T-cell (primary cell): ENCODE data around the gene SMAD3. TPM values are rescaled to one million over a fixed set of nuclear protein-coding genes. Genes with fewer than 3 reads are reported as not detected.

ENCODE experiments used
- ATAC-seq, 4 experiments: fragments of 200-7000 bp in 3 of 4; fragments of 150-1000 bp in 1 of 4; cut with Tn5 transposase; replicated peaks in 1 of 4; 1 replicate in 3 of 4; 2 replicates in 1 of 4; pipeline ENCODE4 v1.10.0; 2021; ENCODE audit warnings: moderate library complexity in 3 of 4, mild to moderate bottlenecking in 2 of 4, moderate number of reproducible peaks in 1 of 4
- CTCF ChIA-PET, 2 donors: fragments of 300-600 bp; sonication (Branson Sonifier 250); formaldehyde crosslinking; loops; one replicate each; lab custom pipeline; 2022; ENCODE audit warnings: antibody characterized with exemption in 2 of 2; lab: Charles Lee
- POLR2A ChIA-PET, 2 donors: fragments of 300-600 bp; sonication (Branson Sonifier 250); formaldehyde crosslinking; loops; one replicate each; lab custom pipeline; 2022; ENCODE audit warnings: antibody characterized with exemption in 2 of 2; lab: Charles Lee
- DNase-seq, 35 experiments: peaks; one replicate each; pipeline versions ENCODE4 v3.0.0 to v3.0.0-alpha.2; 2013 to 2023
- H3K27ac ChIP-seq: one replicate; pipeline ENCODE4 v1.5.1; 2013; ENCODE audit warnings: low read length
- H3K27me3 ChIP-seq, 2 experiments: replicated peaks in 1 of 2; 1 replicate in 1 of 2; 2 replicates in 1 of 2; pipeline versions ENCODE4 v1.6.1 to v1.7.0; 2013; ENCODE audit warnings: low read length in 1 of 2, mixed read lengths in 1 of 2; ENCODE audit not compliant: control insufficient read depth in 2 of 2, insufficient read depth in 2 of 2; ENCODE audit errors: extremely low read depth in 1 of 2
- H3K36me3 ChIP-seq, 2 donors: 1 replicate in 1 of 2; 2 replicates in 1 of 2; pipeline versions ENCODE4 v1.6.1 to v1.7.0; 2013; ENCODE audit warnings: low read length in 1 of 2; ENCODE audit not compliant: control insufficient read depth in 2 of 2, insufficient read depth in 1 of 2; ENCODE audit errors: extremely low read depth in 1 of 2
- H3K4me1 ChIP-seq, 2 experiments: 1 replicate in 1 of 2; 2 replicates in 1 of 2; pipeline versions ENCODE4 v1.6.1 to v1.7.0; 2013; ENCODE audit warnings: low read length in 2 of 2, mixed read lengths in 1 of 2; ENCODE audit not compliant: insufficient read depth in 2 of 2, control insufficient read depth in 1 of 2; ENCODE audit errors: extremely low read depth in 1 of 2
- H3K4me3 ChIP-seq, 2 donors: 1 replicate in 1 of 2; 2 replicates in 1 of 2; pipeline versions ENCODE4 v1.5.1 to v1.7.0; 2013; ENCODE audit warnings: mild to moderate bottlenecking in 2 of 2, low read length in 1 of 2, moderate library complexity in 1 of 2; ENCODE audit not compliant: control insufficient read depth in 1 of 2; ENCODE audit errors: extremely low read depth in 1 of 2
- H3K9me3 ChIP-seq: 2 replicates; pipeline ENCODE4 v1.7.0; 2013
- H3K27ac Mint-ChIP-seq, 2 donors: one replicate each; pipeline ENCODE4 v1.8.0; 2020 to 2021; ENCODE audit warnings: mild to moderate bottlenecking in 2 of 2, mixed read lengths in 2 of 2
- H3K27me3 Mint-ChIP-seq, 2 donors: one replicate each; pipeline ENCODE4 v1.8.0; 2021 to 2022; ENCODE audit warnings: mixed read lengths in 2 of 2
- H3K36me3 Mint-ChIP-seq: one replicate; pipeline ENCODE4 v1.8.0; 2021; ENCODE audit warnings: mixed read lengths
- H3K4me1 Mint-ChIP-seq, 3 donors: one replicate each; pipeline ENCODE4 v1.8.0; 2020 to 2022; ENCODE audit warnings: mixed read lengths in 3 of 3, mild to moderate bottlenecking in 1 of 3
- H3K4me3 Mint-ChIP-seq, 3 donors: one replicate each; pipeline ENCODE4 v1.8.0; 2020 to 2022; ENCODE audit warnings: mild to moderate bottlenecking in 3 of 3, mixed read lengths in 3 of 3, moderate library complexity in 3 of 3
- H3K9me3 Mint-ChIP-seq, 3 donors: one replicate each; pipeline ENCODE4 v1.8.0; 2020 to 2022; ENCODE audit warnings: mixed read lengths in 3 of 3
- WGBS: methylation state at CpG from one replicate; pipeline ENCODE4 v1.1.5; 2013; ENCODE audit warnings: missing lambda C conversion rate; ENCODE audit not compliant: insufficient coverage; 5-methylcytosine and 5-hydroxymethylcytosine counted together
- total RNA-seq, 35 experiments: library from RNA in 6 of 35; stranded (reverse) in 6 of 35; fragments of 120-200 nt in 1 of 35; gene quantifications; one replicate each; pipeline versions ENCODE4 v1.2.1 to v1.2.4 and lab custom pipeline; 2013 to 2026

SMAD3 gene
- total RNA-seq, 5 donors from 2014 or later (not counting 1 experiment from before 2014, with no cell fraction given) = 55.4 to 159 (median 110) TPM

DNA sequence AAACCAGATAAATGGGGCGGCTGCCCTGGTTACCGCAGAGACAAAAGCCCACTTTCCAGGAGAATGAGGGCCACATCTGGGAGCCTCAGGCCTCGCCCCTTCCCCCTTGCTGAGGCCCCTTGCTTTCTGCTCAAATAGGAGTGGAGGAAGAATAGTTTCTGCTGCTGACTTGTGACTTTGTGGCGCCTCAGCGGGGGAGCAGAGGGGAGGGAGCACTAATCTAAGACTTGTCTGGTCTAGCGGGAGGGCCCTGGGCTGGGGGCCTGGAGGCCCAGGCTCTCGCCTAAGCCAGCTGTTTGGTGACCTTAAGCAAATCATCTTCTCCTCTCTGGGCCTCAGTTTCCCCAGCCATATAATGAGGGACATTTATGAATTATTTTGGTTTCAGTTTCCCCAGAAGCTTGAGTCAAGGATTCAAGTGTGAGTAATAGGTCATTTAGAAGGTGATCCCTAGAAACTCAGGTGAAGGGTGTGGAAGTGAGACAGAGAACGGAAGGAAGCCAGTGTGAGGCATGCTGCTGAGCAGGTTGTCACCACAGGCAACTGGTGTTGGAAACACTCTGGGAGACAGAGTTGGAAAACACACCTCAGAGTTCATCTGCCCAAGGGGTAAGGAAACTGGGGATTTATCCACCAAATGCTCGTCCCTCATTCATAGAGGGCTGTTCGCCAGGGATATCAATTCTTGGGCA is 25.9 kb upstream of the SMAD3 start:
- no peaks in the 10 kb centered on the region for H3K9me3 Mint-ChIP-seq
- DNase-seq (no peak), ATAC-seq (peak in 1 of 4 experiments; percentile 33)
- CTCF ChIA-PET = no interaction called here
- H3K36me3 Mint-ChIP-seq = no peaks in the 10 kb centered on the region
- H3K4me3 Mint-ChIP-seq = peak overlapping the region in 2 of 3 donors; percentile 34 to 59
- H3K27me3 Mint-ChIP-seq = no peaks in the 10 kb centered on the region
- H3K4me1 Mint-ChIP-seq = peaks cover 49 to 60% (median 49%) of the 10 kb centered on the region in 3 donors
- peak overlapping the region in 1 of 2 donors; percentile 11 for H3K4me3 ChIP-seq
- H3K27ac Mint-ChIP-seq = peak overlapping the region; percentile 73 to 80
- H3K4me1 ChIP-seq = peaks cover 28 to 40% of the 10 kb centered on the region in 2 experiments
- no peaks in the 10 kb centered on the region for H3K27me3 ChIP-seq
- POLR2A ChIA-PET = no interaction called here
- peak overlapping the region; percentile 6 for H3K27ac ChIP-seq
- no peaks in the 10 kb centered on the region for H3K36me3 ChIP-seq
- 83% methylated on average over 5 of the region's 10 CpGs for whole genome bisulfite sequencing
- H3K9me3 ChIP-seq = no peaks in the 10 kb centered on the region

DNA sequence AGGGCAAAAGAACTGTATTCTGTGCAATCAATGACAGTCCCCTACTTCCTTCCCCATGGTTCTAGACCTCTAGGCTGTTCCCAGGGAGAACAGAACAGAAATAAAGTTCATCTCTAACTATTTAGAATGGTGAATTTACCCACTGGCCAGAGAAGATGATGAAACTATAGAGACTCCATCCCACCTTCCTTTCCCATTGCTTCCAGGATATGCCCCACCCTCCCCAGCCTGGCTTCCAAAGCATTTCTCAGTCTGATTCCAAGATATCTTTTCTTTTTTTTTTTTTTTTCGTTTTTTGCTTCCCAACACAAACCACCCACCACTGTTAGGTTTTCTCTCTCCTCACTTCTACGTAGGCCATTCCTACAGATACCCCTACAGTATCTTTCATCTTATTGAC is 25.1 kb upstream of the SMAD3 start:
- Histone ChIP-seq H3K9me3 (no peaks in the 10 kb centered on the region), H3K36me3 (no peaks in the 10 kb centered on the region), H3K4me3 (no peak overlapping the region), H3K4me1 (peaks cover 28 to 40% of the 10 kb centered on the region in 2 experiments), H3K27me3 (no peaks in the 10 kb centered on the region), H3K27ac (no peak overlapping the region)
- H3K4me3 Mint-ChIP-seq = no peak overlapping the region
- H3K36me3 Mint-ChIP-seq = no peaks in the 10 kb centered on the region
- H3K27ac Mint-ChIP-seq = peak overlapping the region; percentile 7 to 80
- DNase-seq (no peak), ATAC-seq (no peak)
- ChIA-PET POLR2A (no interaction called here), CTCF (no interaction called here)
- 80% methylated on average over 1 of the region's 2 CpGs for WGBS
- no peaks in the 10 kb centered on the region for H3K9me3 Mint-ChIP-seq
- no peaks in the 10 kb centered on the region for H3K27me3 Mint-ChIP-seq
- peaks cover 49 to 54% (median 49%) of the 10 kb centered on the region in 3 donors for H3K4me1 Mint-ChIP-seq

DNA sequence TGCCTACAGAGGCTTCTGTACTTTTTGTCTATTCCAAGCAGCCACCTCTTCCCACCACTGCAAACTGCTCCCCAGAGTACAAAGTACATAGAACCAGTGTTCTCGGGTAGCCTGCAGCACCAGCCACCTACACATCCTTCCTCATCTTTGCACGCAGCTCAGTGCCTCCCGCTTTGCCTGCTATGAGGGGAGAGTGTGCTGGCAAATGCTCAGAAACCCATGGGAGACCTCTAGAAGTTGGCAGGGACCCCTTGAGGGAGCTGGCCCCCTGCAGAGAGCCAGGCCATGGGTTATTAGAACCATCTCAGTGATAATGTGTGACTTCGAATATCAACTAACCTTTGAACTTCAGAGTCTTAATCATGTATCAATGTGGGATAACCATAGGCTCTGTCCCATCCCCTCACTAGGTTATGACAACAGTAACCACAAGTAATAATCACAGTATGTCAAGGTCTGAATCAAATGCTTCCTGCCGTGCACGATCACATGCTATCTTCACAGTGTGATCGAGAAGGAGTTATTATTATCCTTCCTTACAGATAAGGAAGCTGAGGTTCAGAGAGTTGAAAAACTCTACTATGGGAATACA is 22.8 kb upstream of the SMAD3 start:
- Histone ChIP-seq H3K4me1 (peaks cover 16 to 36% of the 10 kb centered on the region in 2 experiments), H3K27ac (no peak overlapping the region), H3K36me3 (no peaks in the 10 kb centered on the region), H3K27me3 (no peaks in the 10 kb centered on the region), H3K4me3 (no peak overlapping the region), H3K9me3 (no peaks in the 10 kb centered on the region)
- no peaks in the 10 kb centered on the region for H3K9me3 Mint-ChIP-seq
- DNase-seq (no peak), ATAC-seq (peak; percentile 27 to 58 (median 52))
- ChIA-PET POLR2A (interaction anchor here in 1 of 2 donors (0.6 kb wide), 2 partner anchors 11 kb away, joined by 3 read pairs; no protein-coding TSS in a partner anchor), CTCF (interaction anchor here in 1 of 2 donors (0.5 kb wide), 1 partner anchor 151 kb away, joined by 4 read pairs; no protein-coding TSS in a partner anchor)
- H3K36me3 Mint-ChIP-seq = no peaks in the 10 kb centered on the region
- WGBS = no CpG with 5 or more reads among the region's 7 CpGs
- H3K4me3 Mint-ChIP-seq = no peak overlapping the region
- H3K27me3 Mint-ChIP-seq = no peaks in the 10 kb centered on the region
- peak overlapping the region; percentile 44 to 57 for H3K27ac Mint-ChIP-seq
- H3K4me1 Mint-ChIP-seq = peaks cover 39 to 40% (median 40%) of the 10 kb centered on the region in 3 donors

DNA sequence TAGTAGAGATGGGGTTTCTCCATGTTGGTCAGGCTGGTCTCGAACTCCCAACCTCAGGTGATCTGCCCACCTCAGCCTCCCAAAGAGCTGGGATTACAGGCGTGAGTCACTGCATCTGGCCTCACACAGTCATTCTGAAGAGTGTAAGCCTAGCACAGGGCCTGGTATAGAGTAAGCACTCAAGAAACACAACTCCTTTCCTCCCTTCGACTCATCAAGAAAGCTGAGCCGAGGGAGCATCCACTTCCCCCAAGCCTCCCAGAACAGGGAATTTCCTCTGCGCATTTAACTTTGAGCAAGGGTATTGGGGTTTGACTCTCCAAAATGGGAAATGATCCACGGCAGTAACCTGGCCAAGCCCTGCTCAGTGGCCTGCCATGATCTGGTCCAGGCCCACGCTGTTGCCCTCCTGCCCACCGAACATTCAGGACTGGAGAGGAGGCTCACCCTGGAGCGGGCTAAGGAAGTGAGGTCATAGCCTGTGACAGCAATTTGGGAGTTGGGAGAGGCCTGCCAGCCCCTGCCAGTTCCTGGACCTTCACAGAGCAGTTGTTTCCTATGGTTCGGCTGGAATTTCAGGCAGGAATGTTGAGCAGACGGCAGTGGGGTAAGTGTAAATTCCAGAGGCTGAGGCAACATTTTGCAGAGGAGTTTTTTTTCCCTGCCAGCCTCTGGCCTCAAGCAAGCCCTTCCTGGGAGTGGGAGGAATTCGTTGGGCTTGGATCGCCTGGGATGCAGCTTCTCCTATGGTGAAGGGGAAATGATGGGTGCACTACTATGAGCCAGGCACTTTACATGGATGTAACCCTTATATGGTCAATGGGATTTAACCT is 21.2 kb upstream of the SMAD3 start:
- H3K9me3 ChIP-seq = no peaks in the 10 kb centered on the region
- ChIA-PET POLR2A (interaction anchor here in 1 of 2 donors (0.7 kb wide), 1 partner anchor 102 kb away, joined by 3 read pairs; no protein-coding TSS in a partner anchor), CTCF (interaction anchor here in 1 of 2 donors (0.7 kb wide), 1 partner anchor 773 kb away, joined by 3 read pairs; no protein-coding TSS in a partner anchor)
- H3K4me1 Mint-ChIP-seq = peaks cover 24 to 31% (median 25%) of the 10 kb centered on the region in 3 donors
- no peak overlapping the region for H3K4me3 ChIP-seq
- DNase-seq = no peak
- H3K27ac Mint-ChIP-seq = no peak overlapping the region
- H3K36me3 Mint-ChIP-seq = no peaks in the 10 kb centered on the region
- ATAC-seq = no peak
- peaks cover 14 to 21% of the 10 kb centered on the region in 2 experiments for H3K4me1 ChIP-seq
- no peak overlapping the region for H3K4me3 Mint-ChIP-seq
- no peaks in the 10 kb centered on the region for H3K9me3 Mint-ChIP-seq
- H3K27ac ChIP-seq = no peak overlapping the region
- no peaks in the 10 kb centered on the region for H3K27me3 Mint-ChIP-seq
- peaks cover 0 to 3% of the 10 kb centered on the region in 2 experiments for H3K27me3 ChIP-seq
- 94% methylated on average over 9 of the region's 13 CpGs for WGBS
- H3K36me3 ChIP-seq = no peaks in the 10 kb centered on the region

DNA sequence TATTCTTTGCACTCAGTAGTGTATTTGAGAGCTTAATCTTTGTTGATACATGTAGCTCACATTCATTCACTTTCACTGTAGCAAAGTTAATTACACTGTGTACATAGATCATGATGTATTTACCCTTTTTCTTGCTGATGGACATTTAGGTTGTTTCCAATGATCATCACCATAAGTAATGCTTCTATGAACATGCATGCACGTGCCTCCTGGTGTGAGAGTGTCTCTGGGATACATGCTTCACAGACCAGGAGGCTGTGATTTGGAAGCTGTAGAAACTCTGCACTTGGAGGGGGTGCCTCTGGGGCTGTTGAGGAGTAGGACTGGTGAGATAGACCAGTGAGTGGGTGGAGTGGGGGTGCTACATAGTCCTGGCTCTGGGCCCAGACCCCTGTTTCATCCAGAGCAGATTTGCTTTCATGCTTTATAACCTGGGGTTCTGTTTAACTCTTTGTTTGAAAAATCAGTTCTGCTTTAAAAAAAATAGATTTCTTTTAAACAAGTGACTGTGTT is 18.2 kb upstream of the SMAD3 start:
- ATAC-seq (no peak), DNase-seq (no peak)
- Histone ChIP-seq H3K36me3 (no peaks in the 10 kb centered on the region), H3K27ac (no peak overlapping the region), H3K9me3 (no peaks in the 10 kb centered on the region), H3K4me3 (no peak overlapping the region), H3K4me1 (peaks cover 11 to 18% of the 10 kb centered on the region in 2 experiments), H3K27me3 (peaks cover 0 to 6% of the 10 kb centered on the region in 2 experiments)
- CTCF ChIA-PET = no interaction called here
- Mint-ChIP-seq H3K27me3 (no peaks in the 10 kb centered on the region), H3K36me3 (no peaks in the 10 kb centered on the region), H3K27ac (no peak overlapping the region), H3K9me3 (no peaks in the 10 kb centered on the region), H3K4me3 (no peak overlapping the region), H3K4me1 (peaks cover 21 to 33% (median 25%) of the 10 kb centered on the region in 3 donors)
- POLR2A ChIA-PET = interaction anchor here in 1 of 2 donors (0.7 kb wide), 1 partner anchor 101 kb away, joined by 5 read pairs; no protein-coding TSS in a partner anchor
- WGBS = no CpG with 5 or more reads among the region's 1 CpG
